Activated gamma-delta T cell (primary cell): Measurements from ENCODE around the gene SNAI1.
"Not testable (repeated sequence)": the region's sequence is repeated elsewhere in the genome, so short reads cannot be mapped to it uniquely, and the experiment has no call there.

Experiments used
- DNase-seq: peaks from one replicate; lab custom pipeline; 2025; lab: John Stamatoyannopoulos, UW

Gene SNAI1

GRCh38 chr20:49964964-49965780, 17.6 kb upstream of the SNAI1 start:
- no peak for DNase-seq

- no peak for DNase-seq
Observed at GRCh38 chr20:49965781-49966305, 16.9 kb upstream of the SNAI1 start.

- no peak for DNase-seq
Observed at GRCh38 chr20:49966861-49967260, 15.9 kb upstream of the SNAI1 start.

- DNase-seq, result no peak
Observed at GRCh38 chr20:49969234-49969633, 13.5 kb upstream of the SNAI1 start.

- DNase-seq, result no peak
Observed at GRCh38 chr20:49969946-49970345, 12.8 kb upstream of the SNAI1 start.

- no peak for DNase-seq
Observed at GRCh38 chr20:49970498-49970897, 12.3 kb upstream of the SNAI1 start.

- DNase-seq, result no peak
Observed at GRCh38 chr20:49973981-49974380, 8.8 kb upstream of the SNAI1 start.

- DNase-seq, result no peak
Observed at GRCh38 chr20:49976542-49976941, 6.2 kb upstream of the SNAI1 start.

GRCh38 chr20:49977740-49978139, 5.0 kb upstream of the SNAI1 start:
- DNase-seq, result not testable (repeated sequence)

- DNase-seq, result no peak
Observed at GRCh38 chr20:49978685-49979029, 4.1 kb upstream of the SNAI1 start.

GRCh38 chr20:49979030-49979832, 3.5 kb upstream of the SNAI1 start:
- DNase-seq, result peak; percentile 50

GRCh38 chr20:49980140-49981008, 2.4 kb upstream of the SNAI1 start:
- no peak for DNase-seq

- no peak for DNase-seq
Observed at GRCh38 chr20:49981218-49982071, 1.3 kb upstream of the SNAI1 start.

GRCh38 chr20:49982072-49982345, 771 bp upstream of the SNAI1 start:
- DNase-seq, result no peak

- DNase-seq, result no peak
Observed at GRCh38 chr20:49983123-49983847, 505 bp downstream of the SNAI1 start.

- DNase-seq, result no peak
Observed at GRCh38 chr20:49983848-49984408, 1.1 kb downstream of the SNAI1 start.

- no peak for DNase-seq
Observed at GRCh38 chr20:49984426-49985153, 1.8 kb downstream of the SNAI1 start.

- no peak for DNase-seq
Observed at GRCh38 chr20:49985157-49985556, 2.4 kb downstream of the SNAI1 start.

GRCh38 chr20:49985617-49986016, 2.8 kb downstream of the SNAI1 start:
- no peak for DNase-seq

- no peak for DNase-seq
Observed at GRCh38 chr20:49986049-49986448, 3.3 kb downstream of the SNAI1 start.
